ENCODE measurements around the gene KCNIP4.

- TF ChIP-seq CTCF (optimal IDR thresholded peaks at IDR 0.05 in 1 of 3, IDR thresholded peaks at IDR 0.05 in 1 of 3, conservative IDR thresholded peaks at IDR 0.05 in 1 of 3; ENCODE audit: extremely low read depth in 1 of 3, insufficient read depth in 2 of 3, low read length in 3 of 3) = no peak
- TF ChIP-seq EZH2 (IDR thresholded peaks at IDR 0.05; ENCODE audit: low read length) = no peak
Measured at GRCh38 chr4:21884615-21885014, 64.0 kb downstream of the KCNIP4 start.

Measured in keratinocyte (primary cell).